Nephron progenitor cell (in vitro differentiated cells): ENCODE measurements around the gene ETV5.
"Not testable (repeated sequence)": the region's sequence is repeated elsewhere in the genome, so short reads cannot be mapped to it uniquely, and the experiment has no call there.

ENCODE experiments used
- DNase-seq: peaks from one replicate; pipeline ENCODE4 v3.0.0; 2021
- H3K27ac Mint-ChIP-seq: 2 replicates; pipeline ENCODE4 v1.8.0; 2021; ENCODE audit warnings: mild to moderate bottlenecking, moderate library complexity, mixed read lengths
- H3K27me3 Mint-ChIP-seq: 2 replicates; pipeline ENCODE4 v1.8.0; 2021; ENCODE audit warnings: mild to moderate bottlenecking, low read depth, mixed read lengths; ENCODE audit not compliant: poor library complexity
- H3K36me3 Mint-ChIP-seq: 2 replicates; pipeline ENCODE4 v1.8.0; 2021; ENCODE audit warnings: low read depth, mixed read lengths
- H3K4me1 Mint-ChIP-seq: 2 replicates; pipeline ENCODE4 v1.8.0; 2021; ENCODE audit warnings: mixed read lengths
- H3K4me3 Mint-ChIP-seq: 2 replicates; pipeline ENCODE4 v1.8.0; 2021; ENCODE audit warnings: mild to moderate bottlenecking, moderate library complexity, mixed read lengths
- H3K9me3 Mint-ChIP-seq: 2 replicates; pipeline ENCODE4 v1.8.0; 2021; ENCODE audit warnings: mild to moderate bottlenecking, moderate library complexity, mixed read lengths
- CTCF ChIP-seq: fragments of 200-600 bp; sonication (generic); IDR thresholded peaks from 2 replicates; pipeline ENCODE4 v1.5.0; 2021; ENCODE audit warnings: antibody characterized with exemption

The ETV5 gene

GRCh38 chr3:186038360-186038759 is 70.5 kb downstream of the ETV5 start:
- no peak for DNase-seq
- Mint-ChIP-seq H3K4me1 (no peaks in the 10 kb centered on the region), H3K27me3 (no peaks in the 10 kb centered on the region), H3K4me3 (no peak overlapping the region), H3K27ac (no peak overlapping the region), H3K9me3 (peaks cover 23% of the 10 kb centered on the region), H3K36me3 (peaks cover 4% of the 10 kb centered on the region)
- TF ChIP-seq CTCF, result no peak

GRCh38 chr3:186035277-186035676 is 73.6 kb downstream of the ETV5 start:
- H3K4me1 Mint-ChIP-seq, result no peaks in the 10 kb centered on the region
- no peak overlapping the region for H3K4me3 Mint-ChIP-seq
- TF ChIP-seq CTCF, result no peak
- no peak for DNase-seq
- no peak overlapping the region for H3K27ac Mint-ChIP-seq
- H3K36me3 Mint-ChIP-seq, result peaks cover 4% of the 10 kb centered on the region
- H3K27me3 Mint-ChIP-seq, result no peaks in the 10 kb centered on the region
- peaks cover 36% of the 10 kb centered on the region for H3K9me3 Mint-ChIP-seq

- Mint-ChIP-seq H3K9me3 (peaks cover 25% of the 10 kb centered on the region), H3K4me1 (no peaks in the 10 kb centered on the region), H3K36me3 (peaks cover 4% of the 10 kb centered on the region), H3K27ac (no peak overlapping the region), H3K4me3 (no peak overlapping the region), H3K27me3 (no peaks in the 10 kb centered on the region)
- no peak for TF ChIP-seq CTCF
- no peak for DNase-seq
These were observed 76.6 kb downstream of the ETV5 start for GRCh38 chr3:186032321-186032720.

- not testable (repeated sequence) for DNase-seq, H3K27ac Mint-ChIP-seq, H3K4me3 Mint-ChIP-seq, H3K36me3 Mint-ChIP-seq, H3K4me1 Mint-ChIP-seq, H3K9me3 Mint-ChIP-seq, H3K27me3 Mint-ChIP-seq
These were observed 82.9 kb downstream of the ETV5 start for GRCh38 chr3:186025993-186026392.

GRCh38 chr3:186025161-186025560 is 83.7 kb downstream of the ETV5 start:
- no peak for TF ChIP-seq CTCF
- no peaks in the 10 kb centered on the region for H3K4me1 Mint-ChIP-seq
- H3K9me3 Mint-ChIP-seq, result peaks cover 6% of the 10 kb centered on the region
- no peak for DNase-seq
- H3K27ac Mint-ChIP-seq, result no peak overlapping the region
- H3K4me3 Mint-ChIP-seq, result no peak overlapping the region
- H3K27me3 Mint-ChIP-seq, result peaks cover 7% of the 10 kb centered on the region
- H3K36me3 Mint-ChIP-seq, result no peaks in the 10 kb centered on the region

- no peak overlapping the region for H3K4me3 Mint-ChIP-seq
- no peak for TF ChIP-seq CTCF
- H3K9me3 Mint-ChIP-seq, result peaks cover 6% of the 10 kb centered on the region
- H3K27ac Mint-ChIP-seq, result no peak overlapping the region
- DNase-seq, result no peak
- H3K36me3 Mint-ChIP-seq, result no peaks in the 10 kb centered on the region
- peaks cover 7% of the 10 kb centered on the region for H3K27me3 Mint-ChIP-seq
- H3K4me1 Mint-ChIP-seq, result no peaks in the 10 kb centered on the region
These were observed 84.7 kb downstream of the ETV5 start for GRCh38 chr3:186024210-186024609.
